Suprapubic skin (tissue), 4 donors: ENCODE data around the gene RPP14. TPM values are rescaled to one million over a fixed set of nuclear protein-coding genes. Genes with fewer than 3 reads are reported as not detected.

Experiments used
- DNase-seq, 2 donors: peaks; one replicate each; pipeline ENCODE4 v3.0.0-alpha.2; 2019; ENCODE audit warnings: low spot score in 2 of 2
- H3K27ac ChIP-seq: fragments of 200-600 bp; sonication (generic); one replicate; pipeline ENCODE4 v1.5.1; 2019
- H3K27me3 ChIP-seq: fragments of 200-600 bp; sonication (generic); one replicate; pipeline ENCODE4 v1.5.1; 2019
- H3K36me3 ChIP-seq: fragments of 200-600 bp; sonication (generic); one replicate; pipeline ENCODE4 v1.5.1; 2019
- H3K4me1 ChIP-seq: fragments of 200-600 bp; sonication (generic); one replicate; pipeline ENCODE4 v1.5.1; 2019
- H3K4me3 ChIP-seq: fragments of 200-600 bp; sonication (generic); one replicate; pipeline ENCODE4 v1.5.1; 2019; ENCODE audit warnings: mild to moderate bottlenecking
- H3K9me3 ChIP-seq: fragments of 200-600 bp; sonication (generic); one replicate; pipeline ENCODE4 v1.5.1; 2019
- EP300 ChIP-seq: sonication (generic); formaldehyde crosslinking; IDR thresholded peaks from one replicate; pipeline ENCODE4 v1.6.1; 2017; ENCODE audit warnings: antibody characterized with exemption
- POLR2A ChIP-seq, 2 donors: fragments of 450-650 bp; IDR thresholded peaks; one replicate each; pipeline ENCODE4 v1.6.1; 2017; ENCODE audit warnings: antibody characterized with exemption in 2 of 2, mild to moderate bottlenecking in 2 of 2, moderate library complexity in 2 of 2
- POLR2AphosphoS5 ChIP-seq, 3 donors: sonication (generic); formaldehyde crosslinking; IDR thresholded peaks; one replicate each; pipeline ENCODE4 v1.6.1; 2017; ENCODE audit warnings: antibody characterized with exemption in 3 of 3
- WGBS: methylation state at CpG from one replicate; pipeline ENCODE4 v1.1.5; 2018; 5-methylcytosine and 5-hydroxymethylcytosine counted together
- total RNA-seq, 4 donors: library from RNA; depleted of rRNA; stranded (reverse); fragments of >200 nt; gene quantifications; one replicate each; pipeline ENCODE4 v1.1.0, GENCODE V29; 2016
- TF ChIP-seq, protein P1 (sequence below), 2 donors: fragments of 200-600 bp in 1 of 2; fragments of 450-650 bp in 1 of 2; sonication (generic) in 1 of 2; IDR thresholded peaks; one replicate each; pipeline ENCODE4 v1.5.1; 2016 to 2019; ENCODE audit warnings: antibody characterized with exemption in 2 of 2, mild to moderate bottlenecking in 1 of 2, moderate library complexity in 1 of 2

RPP14 gene
- total RNA-seq, 4 donors from 2014 or later = 5.0 to 9.9 (median 8.0) TPM

DNA sequence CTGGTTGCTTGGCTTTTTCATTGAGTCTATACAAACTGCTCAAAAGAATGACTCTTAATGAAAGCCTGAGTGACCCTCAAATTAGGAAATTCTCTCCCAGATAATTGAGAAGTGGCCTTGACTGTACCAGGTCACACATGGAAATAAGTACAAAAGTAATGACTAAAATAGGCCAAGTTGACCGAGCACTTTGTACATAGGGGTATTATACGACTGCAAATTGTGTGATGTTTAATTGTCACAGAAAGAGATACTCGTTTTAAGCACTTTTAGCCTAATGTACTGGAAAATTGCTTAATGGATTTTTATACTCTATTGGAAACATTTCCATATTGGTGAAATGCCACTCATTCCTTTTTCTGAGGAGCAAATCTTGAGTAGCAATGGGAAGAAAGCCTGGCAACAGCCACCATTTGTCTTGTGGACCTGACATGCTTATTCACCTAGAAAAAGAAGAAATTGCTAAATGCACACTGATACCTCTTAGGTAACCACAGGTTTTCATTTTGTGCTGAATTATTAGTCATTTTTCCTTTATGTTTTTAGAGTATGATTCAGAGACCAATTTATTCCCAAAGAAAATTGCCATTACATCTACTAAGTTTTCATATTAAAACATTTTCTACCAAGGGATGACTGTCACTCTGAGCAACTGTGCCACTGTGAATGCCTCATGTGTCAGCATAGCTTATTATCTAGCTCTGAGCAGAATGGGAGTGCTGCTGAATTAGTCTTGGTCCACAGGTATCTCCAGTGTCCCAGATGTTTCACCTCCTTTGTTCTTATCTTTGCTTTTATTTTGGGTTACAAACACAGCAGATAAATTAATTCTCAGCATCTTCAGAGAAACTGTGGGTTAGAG is 17.7 kb downstream of the RPP14 start:
- H3K27ac ChIP-seq = no peak overlapping the region
- DNase-seq = no peak
- WGBS = 92% methylated on average over 3 of the region's 3 CpGs
- no peaks in the 10 kb centered on the region for H3K27me3 ChIP-seq
- TF ChIP-seq POLR2AphosphoS5 (IDR thresholded peaks at IDR 0.05) (no peak), POLR2A (IDR thresholded peaks at IDR 0.05) (no peak), EP300 (no peak)
- TF ChIP-seq, protein P1, sequence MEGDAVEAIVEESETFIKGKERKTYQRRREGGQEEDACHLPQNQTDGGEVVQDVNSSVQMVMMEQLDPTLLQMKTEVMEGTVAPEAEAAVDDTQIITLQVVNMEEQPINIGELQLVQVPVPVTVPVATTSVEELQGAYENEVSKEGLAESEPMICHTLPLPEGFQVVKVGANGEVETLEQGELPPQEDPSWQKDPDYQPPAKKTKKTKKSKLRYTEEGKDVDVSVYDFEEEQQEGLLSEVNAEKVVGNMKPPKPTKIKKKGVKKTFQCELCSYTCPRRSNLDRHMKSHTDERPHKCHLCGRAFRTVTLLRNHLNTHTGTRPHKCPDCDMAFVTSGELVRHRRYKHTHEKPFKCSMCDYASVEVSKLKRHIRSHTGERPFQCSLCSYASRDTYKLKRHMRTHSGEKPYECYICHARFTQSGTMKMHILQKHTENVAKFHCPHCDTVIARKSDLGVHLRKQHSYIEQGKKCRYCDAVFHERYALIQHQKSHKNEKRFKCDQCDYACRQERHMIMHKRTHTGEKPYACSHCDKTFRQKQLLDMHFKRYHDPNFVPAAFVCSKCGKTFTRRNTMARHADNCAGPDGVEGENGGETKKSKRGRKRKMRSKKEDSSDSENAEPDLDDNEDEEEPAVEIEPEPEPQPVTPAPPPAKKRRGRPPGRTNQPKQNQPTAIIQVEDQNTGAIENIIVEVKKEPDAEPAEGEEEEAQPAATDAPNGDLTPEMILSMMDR (IDR thresholded peaks at IDR 0.05) = no peak
- H3K9me3 ChIP-seq = no peaks in the 10 kb centered on the region
- H3K36me3 ChIP-seq = peaks cover 13% of the 10 kb centered on the region
- no peak overlapping the region for H3K4me3 ChIP-seq
- H3K4me1 ChIP-seq = peaks cover 12% of the 10 kb centered on the region

DNA sequence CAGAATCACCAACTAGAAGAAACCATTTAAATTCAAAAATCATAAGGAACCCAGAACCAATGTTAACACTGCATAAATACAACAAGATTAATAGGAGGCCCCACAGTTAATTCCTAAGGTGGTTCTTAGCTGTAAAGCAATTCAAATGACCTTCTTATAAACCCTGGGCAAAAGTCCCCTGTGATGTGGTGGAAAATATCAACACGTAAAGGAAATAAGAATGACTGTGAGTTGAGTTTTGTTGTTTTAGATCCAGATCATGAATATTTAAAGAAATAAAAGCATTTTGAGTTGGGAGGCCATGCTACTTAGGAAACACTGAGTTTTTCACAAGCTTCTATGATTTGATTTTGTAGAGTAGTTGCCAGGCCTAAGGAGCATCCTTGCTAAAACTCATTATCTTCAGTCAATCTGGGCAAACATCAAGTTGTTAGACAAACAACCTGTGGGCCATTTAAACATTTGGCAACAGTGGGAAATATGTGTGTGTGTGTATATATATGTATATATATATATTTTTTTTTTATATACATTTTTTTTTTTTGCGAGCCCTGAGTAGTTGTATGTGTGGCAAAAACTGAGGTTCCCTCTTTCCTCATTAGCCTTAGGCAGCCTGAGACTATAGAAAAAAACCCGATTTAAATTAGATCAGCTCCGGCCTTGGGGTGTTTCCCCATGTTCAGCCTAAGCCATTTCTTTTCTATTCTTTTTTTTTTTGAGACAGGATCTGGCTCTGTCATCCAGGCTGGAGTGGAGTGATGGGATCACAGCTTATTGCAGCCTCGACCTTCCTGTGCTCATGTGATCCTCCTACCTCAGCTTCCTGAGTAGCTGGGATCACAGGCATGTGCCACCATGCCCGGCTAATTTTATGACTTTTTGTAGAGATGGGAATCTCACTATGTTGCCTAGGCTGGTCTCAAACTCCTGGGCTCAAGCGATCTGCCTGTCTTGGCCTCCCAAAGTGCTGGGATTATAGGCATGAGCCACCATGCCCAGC is 18.6 kb downstream of the RPP14 start:
- Histone ChIP-seq H3K9me3 (no peaks in the 10 kb centered on the region), H3K36me3 (peaks cover 3% of the 10 kb centered on the region), H3K4me3 (no peak overlapping the region), H3K27me3 (no peaks in the 10 kb centered on the region), H3K27ac (no peak overlapping the region), H3K4me1 (peaks cover 12% of the 10 kb centered on the region)
- no peak for DNase-seq
- WGBS = 46% methylated on average over 7 of the region's 7 CpGs
- TF ChIP-seq POLR2A (IDR thresholded peaks at IDR 0.05) = no peak
- TF ChIP-seq, protein P1 (IDR thresholded peaks at IDR 0.05) = no peak
- TF ChIP-seq POLR2AphosphoS5 (IDR thresholded peaks at IDR 0.05) = no peak
- no peak for TF ChIP-seq EP300

- DNase-seq = no peak
Observed at GRCh38 chr3:58325525-58325992, 19.5 kb downstream of the RPP14 start.

DNA sequence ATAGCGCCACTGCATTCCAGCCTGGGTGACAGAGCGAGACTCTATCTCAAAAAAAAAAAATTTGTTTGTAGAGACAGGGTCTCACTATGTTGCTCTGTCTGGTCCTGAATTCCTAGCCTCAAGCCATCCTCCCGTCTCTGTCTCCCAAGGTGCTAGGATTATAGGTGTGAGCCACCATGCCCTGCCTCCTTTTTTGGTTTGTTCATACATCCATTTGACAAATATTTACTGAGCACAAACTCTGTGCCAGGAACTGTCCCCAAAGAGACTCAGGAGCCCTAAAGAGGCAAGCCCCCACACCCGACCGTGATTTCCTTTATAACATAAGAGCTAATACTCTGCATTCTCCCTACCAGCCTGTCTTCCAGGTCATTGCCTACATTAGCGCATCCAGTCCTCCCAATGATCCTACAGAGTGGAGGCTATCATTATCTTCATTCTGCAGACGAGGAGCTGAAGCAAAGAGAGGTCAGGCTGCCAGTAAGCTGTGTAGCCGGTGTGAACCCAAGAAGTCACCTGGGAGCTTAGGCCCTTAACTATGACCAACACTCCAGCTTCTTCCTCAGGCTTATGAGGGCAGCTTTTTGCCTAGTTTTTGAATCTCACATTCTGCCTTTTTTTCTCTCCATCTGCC is 20.3 kb downstream of the RPP14 start:
- H3K4me1 ChIP-seq = peaks cover 12% of the 10 kb centered on the region
- H3K27me3 ChIP-seq = no peaks in the 10 kb centered on the region
- no peak overlapping the region for H3K4me3 ChIP-seq
- no peak for DNase-seq
- no peak overlapping the region for H3K27ac ChIP-seq
- 92% methylated on average over 8 of the region's 8 CpGs for WGBS
- H3K36me3 ChIP-seq = no peaks in the 10 kb centered on the region
- TF ChIP-seq, protein P1 (IDR thresholded peaks at IDR 0.05) = no peak
- TF ChIP-seq POLR2AphosphoS5 (IDR thresholded peaks at IDR 0.05) (no peak), POLR2A (IDR thresholded peaks at IDR 0.05) (no peak), EP300 (no peak)
- no peaks in the 10 kb centered on the region for H3K9me3 ChIP-seq

More at GRCh38 chr3:58325525-58325992, 19.5 kb downstream of the RPP14 start:
- 41% methylated on average over 2 of the region's 2 CpGs for WGBS
- Histone ChIP-seq H3K27ac (no peak overlapping the region), H3K36me3 (no peaks in the 10 kb centered on the region), H3K27me3 (no peaks in the 10 kb centered on the region), H3K9me3 (no peaks in the 10 kb centered on the region), H3K4me1 (peaks cover 12% of the 10 kb centered on the region), H3K4me3 (no peak overlapping the region)
- TF ChIP-seq POLR2AphosphoS5 (IDR thresholded peaks at IDR 0.05) (no peak), EP300 (no peak), POLR2A (IDR thresholded peaks at IDR 0.05) (no peak)
- TF ChIP-seq, protein P1 (IDR thresholded peaks at IDR 0.05) = no peak
